HCT116 (cell line): Measurements from ENCODE around the gene SLCO2A1. TPM values are rescaled to one million over a fixed set of nuclear protein-coding genes. Genes with fewer than 3 reads are reported as not detected.

Experiments
- ATAC-seq: fragments of 200-7000 bp; cut with Tn5 transposase; 2 replicates; pipeline ENCODE4 v1.9.1; 2020; ENCODE audit warnings: mild to moderate bottlenecking, moderate library complexity
- BruUV-seq: library from RNA; stranded (reverse); fragments of 400-500 nt; replicated peaks from 2 replicates; lab custom pipeline; 2021; lab: Mats Ljungman, UMichigan
- CTCF ChIA-PET: fragments of 300-600 bp; sonication (Branson Sonifier 250); formaldehyde crosslinking; loops from one replicate; lab custom pipeline; 2021; ENCODE audit warnings: antibody characterized with exemption; lab: Charles Lee
- POLR2A ChIA-PET: fragments of 300-600, 350-600 bp; sonication (Branson Sonifier 250); formaldehyde crosslinking; loops from one replicate; lab custom pipeline; 2021; ENCODE audit warnings: antibody characterized with exemption; lab: Charles Lee
- RAD21 ChIA-PET, 2 experiments: fragments of 300-600 bp; sonication (Branson Sonifier 250); formaldehyde crosslinking; loops; one replicate each; lab custom pipeline; 2023; ENCODE audit warnings: low total read pairs in 2 of 2; ENCODE audit not compliant: uncharacterized antibody in 2 of 2, unreplicated experiment in 2 of 2, low non-redundant PET in 1 of 2; lab: Charles Lee
- DNase-seq: peaks from one replicate; pipeline ENCODE4 v3.0.0-alpha.2; 2010; ENCODE audit warnings: low read depth, low spot score
- H2AFZ ChIP-seq: fragments of 200-600 bp; shearing (Covaris generic), sonication (generic); 2 replicates; pipeline ENCODE4 v1.6.1; 2017; ENCODE audit warnings: low read depth, mixed run types, mixed read lengths, antibody characterized with exemption, low read length; ENCODE audit not compliant: poor library complexity, severe bottlenecking
- H3K27ac ChIP-seq: 2 replicates; pipeline ENCODE4 v1.5.1; 2012; ENCODE audit warnings: low read depth, low read length
- H3K27me3 ChIP-seq: fragments of 200-600 bp; sonication (generic); 2 replicates; pipeline ENCODE4 v1.6.1; 2016; ENCODE audit warnings: mixed run types, low read length, mixed read lengths; ENCODE audit not compliant: insufficient read depth
- H3K36me3 ChIP-seq, 2 experiments: fragments of 200-500 bp in 1 of 2; fragments of 200-600 bp in 1 of 2; sonication (Bioruptor generic) in 1 of 2; sonication (generic) in 1 of 2; 2 replicates each; pipeline versions ENCODE4 v1.5.1 to v1.6.1; 2014 to 2016; ENCODE audit warnings: low read length in 2 of 2, inconsistent platforms in 1 of 2, mixed read lengths in 1 of 2, mixed run types in 1 of 2; ENCODE audit not compliant: insufficient read depth in 2 of 2, control insufficient read depth in 1 of 2
- H3K4me1 ChIP-seq, 2 experiments: fragments of 200-600 bp in 1 of 2; sonication (generic) in 1 of 2; 2 replicates each; pipeline versions ENCODE4 v1.5.1 to v1.6.1; 2012 to 2017; ENCODE audit warnings: low read length in 2 of 2, inconsistent platforms in 1 of 2, mild to moderate bottlenecking in 1 of 2, mixed read lengths in 1 of 2, mixed run types in 1 of 2, moderate library complexity in 1 of 2; ENCODE audit not compliant: insufficient read depth in 2 of 2, control insufficient read depth in 1 of 2
- H3K4me2 ChIP-seq: fragments of 200-600 bp; sonication (generic); 2 replicates; pipeline ENCODE4 v1.6.1; 2017; ENCODE audit warnings: mixed run types, low read length, mixed read lengths
- H3K4me3 ChIP-seq, 2 experiments: fragments of 200-600 bp in 1 of 2; sonication (generic) in 1 of 2; replicated peaks in 1 of 2; 2 replicates each; pipeline ENCODE4 v1.5.1; 2011 to 2016; ENCODE audit warnings: low read length in 2 of 2, control low read depth in 1 of 2, low read depth in 1 of 2, mild to moderate bottlenecking in 1 of 2, mixed read lengths in 1 of 2, mixed run types in 1 of 2
- H3K79me2 ChIP-seq: fragments of 200-600 bp; sonication (generic); 2 replicates; pipeline ENCODE4 v1.6.1; 2017; ENCODE audit warnings: mild to moderate bottlenecking, mixed run types, low read length, moderate library complexity, mixed read lengths; ENCODE audit not compliant: insufficient read depth
- H3K9ac ChIP-seq: fragments of 200-600 bp; sonication (generic); 2 replicates; pipeline ENCODE4 v1.6.1; 2016; ENCODE audit warnings: low read length, mixed read lengths
- H3K9me2 ChIP-seq: fragments of 200-600 bp; sonication (generic), shearing (Covaris generic); 2 replicates; pipeline ENCODE4 v1.6.1; 2017; ENCODE audit warnings: mixed run types, mild to moderate bottlenecking, moderate library complexity; ENCODE audit not compliant: insufficient read depth
- H3K9me3 ChIP-seq, 2 experiments: fragments of 200-500 bp in 1 of 2; fragments of 200-600 bp in 1 of 2; sonication (Bioruptor generic) in 1 of 2; sonication (generic) in 1 of 2; 2 replicates each; pipeline ENCODE4 v1.6.1; 2014 to 2017; ENCODE audit warnings: low read length in 2 of 2, mixed read lengths in 2 of 2, inconsistent platforms in 1 of 2, low read depth in 1 of 2, mild to moderate bottlenecking in 1 of 2, mixed run types in 1 of 2, moderate library complexity in 1 of 2; ENCODE audit not compliant: control insufficient read depth in 1 of 2, insufficient read depth in 1 of 2
- H4K20me1 ChIP-seq: fragments of 200-600 bp; sonication (generic), shearing (Covaris generic); 2 replicates; pipeline ENCODE4 v1.6.1; 2017; ENCODE audit warnings: mixed run types, mild to moderate bottlenecking, moderate library complexity; ENCODE audit not compliant: insufficient read depth
- CBX3 ChIP-seq: IDR thresholded peaks from 2 replicates; pipeline ENCODE4 v1.6.1; 2012; ENCODE audit warnings: low read depth
- ELF1 ChIP-seq: IDR thresholded peaks from 2 replicates; pipeline ENCODE4 v1.6.1; 2012; ENCODE audit warnings: low read depth, borderline replicate concordance
- EZH2 ChIP-seq: fragments of 200-600 bp; sonication (generic); IDR thresholded peaks from 2 replicates; pipeline ENCODE4 v1.6.1; 2017; ENCODE audit warnings: antibody characterized with exemption, mixed run types
- EZH2phosphoT487 ChIP-seq: fragments of 200-600 bp; IDR thresholded peaks from 2 replicates; pipeline ENCODE4 v1.6.1; 2018; ENCODE audit warnings: antibody characterized with exemption, borderline replicate concordance
- FOSL1 ChIP-seq: IDR thresholded peaks from 2 replicates; pipeline ENCODE4 v1.6.1; 2012; ENCODE audit warnings: low read depth
- JUND ChIP-seq: IDR thresholded peaks from 2 replicates; pipeline ENCODE4 v1.6.1; 2012
- POLR2AphosphoS5 ChIP-seq: IDR thresholded peaks from 2 replicates; pipeline ENCODE4 v1.6.1; 2011; ENCODE audit warnings: mild to moderate bottlenecking, low read depth, low read length, moderate library complexity
- RAD21 ChIP-seq: IDR thresholded peaks from 2 replicates; pipeline ENCODE4 v1.6.1; 2012; ENCODE audit warnings: low read depth, mild to moderate bottlenecking
- REST ChIP-seq: IDR thresholded peaks from 2 replicates; pipeline ENCODE4 v1.6.1; 2012; ENCODE audit warnings: low read depth
- SIN3A ChIP-seq: IDR thresholded peaks from 2 replicates; pipeline ENCODE4 v1.6.1; 2012; ENCODE audit warnings: low read depth
- SP1 ChIP-seq: IDR thresholded peaks from 2 replicates; pipeline ENCODE4 v1.6.1; 2012; ENCODE audit warnings: low read depth
- ZBTB33 ChIP-seq: IDR thresholded peaks from 2 replicates; pipeline ENCODE4 v1.6.1; 2011; ENCODE audit warnings: mild to moderate bottlenecking, low read length, moderate library complexity; ENCODE audit not compliant: insufficient replicate concordance; ENCODE audit errors: extremely low read depth
- ZFX ChIP-seq: fragments of 450-650 bp; IDR thresholded peaks from 2 replicates; pipeline ENCODE4 v1.6.1; 2017
- intact Hi-C: fragments of 100-400 bp; cut with micrococcal nuclease; formaldehyde crosslinking; loops from 2 replicates; pipeline ENCODE4 v1.10.0; 2022
- total RNA-seq: library from RNA; stranded (reverse); gene quantifications from one replicate; pipeline ENCODE4 v1.2.1, GENCODE V29; 2021; ENCODE audit not compliant: unreplicated experiment
- TF ChIP-seq, protein P1 (sequence below): IDR thresholded peaks from 2 replicates; pipeline ENCODE4 v1.6.1; 2012
- TF ChIP-seq, protein P2 (sequence below), 3 experiments: fragments of 200-600 bp in 1 of 3; sonication (generic) in 1 of 3; IDR thresholded peaks in 2 of 3; conservative IDR thresholded peaks in 1 of 3; 2 replicates each; pipeline ENCODE4 v1.5.1; 2012 to 2017; ENCODE audit warnings: low read depth in 2 of 3, low read length in 2 of 3, antibody characterized with exemption in 1 of 3, borderline replicate concordance in 1 of 3, control low read depth in 1 of 3, mild to moderate bottlenecking in 1 of 3, mixed read lengths in 1 of 3, mixed run types in 1 of 3, moderate library complexity in 1 of 3; ENCODE audit not compliant: insufficient read depth in 1 of 3

Gene SLCO2A1
- total RNA-seq, 1 experiment from 2014 or later, result 0.52 TPM

GRCh38 chr3:134014270-134014669 lies 15.5 kb downstream of the SLCO2A1 start:
- CTCF ChIA-PET, result no interaction called here
- BruUV-seq, result no TSS peak
- Histone ChIP-seq H3K27me3 (no peaks in the 10 kb centered on the region), H3K9me3 (no peaks in the 10 kb centered on the region), H3K27ac (no peak overlapping the region), H3K4me1 (peaks cover 2 to 10% of the 10 kb centered on the region in 2 experiments), H4K20me1 (no peaks in the 10 kb centered on the region), H3K9me2 (no peaks in the 10 kb centered on the region), H2AFZ (no peak overlapping the region), H3K9ac (no peak overlapping the region), H3K4me2 (no peak overlapping the region), H3K79me2 (no peaks in the 10 kb centered on the region), H3K36me3 (no peaks in the 10 kb centered on the region), H3K4me3 (no peak overlapping the region)
- POLR2A ChIA-PET, result no interaction called here
- intact Hi-C loops, result no loop called here
- no peak for ATAC-seq
- no peak for TF ChIP-seq JUND
- no peak for TF ChIP-seq SP1
- TF ChIP-seq EZH2phosphoT487, result no peak
- no peak for TF ChIP-seq CBX3
- no peak for TF ChIP-seq EZH2
- TF ChIP-seq, protein P1, sequence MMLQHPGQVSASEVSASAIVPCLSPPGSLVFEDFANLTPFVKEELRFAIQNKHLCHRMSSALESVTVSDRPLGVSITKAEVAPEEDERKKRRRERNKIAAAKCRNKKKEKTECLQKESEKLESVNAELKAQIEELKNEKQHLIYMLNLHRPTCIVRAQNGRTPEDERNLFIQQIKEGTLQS, result no peak
- TF ChIP-seq ELF1, result no peak
- TF ChIP-seq ZFX, result no peak
- no peak for TF ChIP-seq FOSL1
- no peak for TF ChIP-seq POLR2AphosphoS5
- RAD21 ChIA-PET, result no interaction called here
- no peak for DNase-seq

DNA sequence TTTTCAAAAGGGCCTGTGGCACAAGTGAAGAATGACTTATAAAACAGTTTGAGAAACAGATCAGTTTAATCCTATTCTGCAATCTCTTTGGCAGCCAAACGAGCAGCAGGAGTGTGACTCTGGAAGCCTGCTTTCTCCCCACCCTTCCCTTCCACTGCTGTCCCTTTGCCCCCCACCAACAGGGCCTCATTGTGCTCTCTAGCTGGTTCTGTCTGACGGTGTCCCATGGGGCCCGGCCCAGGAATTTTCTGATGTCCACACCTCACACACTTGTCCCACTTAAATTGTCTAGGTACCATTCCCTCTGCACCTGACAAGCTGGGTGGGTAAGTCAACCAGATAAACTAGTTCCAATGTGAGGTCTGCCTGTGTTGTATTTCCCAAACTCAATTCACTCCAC lies 16.4 kb downstream of the SLCO2A1 start:
- ChIA-PET POLR2A (no interaction called here), RAD21 (no interaction called here), CTCF (no interaction called here)
- intact Hi-C loops, result no loop called here
- H3K4me3 ChIP-seq, result no peak overlapping the region
- DNase-seq (no peak), ATAC-seq (no peak)
- no peaks in the 10 kb centered on the region for H4K20me1 ChIP-seq
- no peaks in the 10 kb centered on the region for H3K27me3 ChIP-seq
- no peaks in the 10 kb centered on the region for H3K9me3 ChIP-seq
- no peak overlapping the region for H3K4me2 ChIP-seq
- no peaks in the 10 kb centered on the region for H3K79me2 ChIP-seq
- no peak overlapping the region for H2AFZ ChIP-seq
- H3K36me3 ChIP-seq, result no peaks in the 10 kb centered on the region
- H3K9ac ChIP-seq, result no peak overlapping the region
- no peaks in the 10 kb centered on the region for H3K9me2 ChIP-seq
- H3K4me1 ChIP-seq, result peaks cover 12 to 20% of the 10 kb centered on the region in 2 experiments
- BruUV-seq, result no TSS peak
- no peak overlapping the region for H3K27ac ChIP-seq
- TF ChIP-seq SIN3A (no peak), RAD21 (no peak), ZBTB33 (no peak), EZH2phosphoT487 (no peak), EZH2 (no peak), REST (no peak)
- TF ChIP-seq, protein P2, sequence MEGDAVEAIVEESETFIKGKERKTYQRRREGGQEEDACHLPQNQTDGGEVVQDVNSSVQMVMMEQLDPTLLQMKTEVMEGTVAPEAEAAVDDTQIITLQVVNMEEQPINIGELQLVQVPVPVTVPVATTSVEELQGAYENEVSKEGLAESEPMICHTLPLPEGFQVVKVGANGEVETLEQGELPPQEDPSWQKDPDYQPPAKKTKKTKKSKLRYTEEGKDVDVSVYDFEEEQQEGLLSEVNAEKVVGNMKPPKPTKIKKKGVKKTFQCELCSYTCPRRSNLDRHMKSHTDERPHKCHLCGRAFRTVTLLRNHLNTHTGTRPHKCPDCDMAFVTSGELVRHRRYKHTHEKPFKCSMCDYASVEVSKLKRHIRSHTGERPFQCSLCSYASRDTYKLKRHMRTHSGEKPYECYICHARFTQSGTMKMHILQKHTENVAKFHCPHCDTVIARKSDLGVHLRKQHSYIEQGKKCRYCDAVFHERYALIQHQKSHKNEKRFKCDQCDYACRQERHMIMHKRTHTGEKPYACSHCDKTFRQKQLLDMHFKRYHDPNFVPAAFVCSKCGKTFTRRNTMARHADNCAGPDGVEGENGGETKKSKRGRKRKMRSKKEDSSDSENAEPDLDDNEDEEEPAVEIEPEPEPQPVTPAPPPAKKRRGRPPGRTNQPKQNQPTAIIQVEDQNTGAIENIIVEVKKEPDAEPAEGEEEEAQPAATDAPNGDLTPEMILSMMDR (IDR thresholded peaks at IDR 0.05 in 2 of 3, conservative IDR thresholded peaks at IDR 0.05 in 1 of 3; ENCODE audit: borderline replicate concordance in 1 of 3, insufficient read depth in 1 of 3, low read depth in 2 of 3, low read length in 2 of 3), result no peak
